IMR-90 (cell line): ENCODE results near the gene KRT82. TPM values are rescaled to one million over a fixed set of nuclear protein-coding genes. Genes with fewer than 3 reads are reported as not detected.

ENCODE experiments used
- ATAC-seq: fragments of 200-7000 bp; cut with Tn5 transposase; 2 replicates; pipeline ENCODE4 v1.9.1; 2020; ENCODE audit warnings: low read depth, mild to moderate bottlenecking, moderate library complexity
- BruUV-seq: library from RNA; stranded (reverse); fragments of 400-500 nt; replicated peaks from 2 replicates; lab custom pipeline; 2021; lab: Mats Ljungman, UMichigan
- CTCF ChIA-PET: fragments of 300-600 bp; formaldehyde crosslinking; extraction: SDS; loops from one replicate; lab custom pipeline; 2021; ENCODE audit warnings: antibody characterized with exemption; lab: Yijun Ruan, JAX
- POLR2A ChIA-PET: fragments of 300-600 bp; sonication (Branson Sonifier 250); formaldehyde crosslinking; loops from one replicate; lab custom pipeline; 2022; ENCODE audit warnings: antibody characterized with exemption; ENCODE audit not compliant: unreplicated experiment; lab: Charles Lee
- DNase-seq: peaks from one replicate; pipeline ENCODE4 v3.0.0; 2013
- H2AFZ ChIP-seq: replicated peaks from 2 replicates; pipeline ENCODE3; 2013; ENCODE audit warnings: low read length, mild to moderate bottlenecking; ENCODE audit not compliant: poor library complexity
- H2AK5ac ChIP-seq: 2 replicates; pipeline ENCODE4 v1.6.1; 2013; ENCODE audit warnings: low read depth, low read length, inconsistent platforms
- H2AK9ac ChIP-seq: replicated peaks from 2 replicates; pipeline ENCODE3; 2013; ENCODE audit warnings: mild to moderate bottlenecking, low read depth, low read length, moderate library complexity; ENCODE audit not compliant: poor library complexity
- H2BK120ac ChIP-seq: 2 replicates; pipeline ENCODE4 v1.6.1; 2013; ENCODE audit warnings: low read depth, low read length, inconsistent platforms
- H2BK15ac ChIP-seq: 3 replicates; pipeline ENCODE4 v1.6.1; 2013; ENCODE audit warnings: low read depth, low read length, inconsistent platforms
- H2BK20ac ChIP-seq: 2 replicates; pipeline ENCODE4 v1.6.1; 2013; ENCODE audit warnings: low read depth, mild to moderate bottlenecking, inconsistent platforms, low read length, moderate library complexity
- H2BK5ac ChIP-seq: 2 replicates; pipeline ENCODE4 v1.6.1; 2013; ENCODE audit warnings: mild to moderate bottlenecking, low read depth, low read length, inconsistent platforms; ENCODE audit not compliant: poor library complexity, severe bottlenecking
- H3K14ac ChIP-seq: replicated peaks from 2 replicates; pipeline ENCODE4 v1.6.1; 2013; ENCODE audit warnings: low read depth, low read length, inconsistent platforms
- H3K18ac ChIP-seq: 2 replicates; pipeline ENCODE4 v1.6.1; 2013; ENCODE audit warnings: low read depth, low read length, control low read depth
- H3K23ac ChIP-seq: 2 replicates; pipeline ENCODE4 v1.6.1; 2013; ENCODE audit warnings: low read depth, low read length, inconsistent platforms
- H3K27ac ChIP-seq: 2 replicates; pipeline ENCODE4 v1.5.1; 2013; ENCODE audit warnings: mild to moderate bottlenecking, control low read depth, low read length; ENCODE audit not compliant: insufficient read depth
- H3K27me3 ChIP-seq: 2 replicates; pipeline ENCODE4 v1.6.1; 2013; ENCODE audit warnings: low read length; ENCODE audit not compliant: control insufficient read depth, insufficient read depth
- H3K36me3 ChIP-seq: 2 replicates; pipeline ENCODE4 v1.6.1; 2013; ENCODE audit warnings: low read length, mixed read lengths; ENCODE audit not compliant: control insufficient read depth, insufficient read depth
- H3K4ac ChIP-seq: 2 replicates; pipeline ENCODE4 v1.6.1; 2013; ENCODE audit warnings: low read depth, low read length, inconsistent platforms
- H3K4me1 ChIP-seq: 2 replicates; pipeline ENCODE4 v1.6.1; 2013; ENCODE audit warnings: low read length, mixed read lengths; ENCODE audit not compliant: control insufficient read depth, insufficient read depth
- H3K4me2 ChIP-seq: 2 replicates; pipeline ENCODE4 v1.6.1; 2013; ENCODE audit warnings: low read depth, mild to moderate bottlenecking, control low read depth, low read length, moderate library complexity
- H3K4me3 ChIP-seq: 2 replicates; pipeline ENCODE4 v1.5.1; 2013; ENCODE audit warnings: low read depth, mild to moderate bottlenecking, control low read depth, low read length, moderate library complexity; ENCODE audit not compliant: insufficient read depth
- H3K56ac ChIP-seq: 2 replicates; pipeline ENCODE4 v1.6.1; 2013; ENCODE audit warnings: low read length, inconsistent platforms; ENCODE audit not compliant: insufficient read depth; ENCODE audit errors: extremely low read depth
- H3K79me1 ChIP-seq, 2 experiments: 2 replicates each; pipeline ENCODE4 v1.6.1; 2013; ENCODE audit warnings: low read length in 2 of 2, inconsistent platforms in 1 of 2, low read depth in 1 of 2
- H3K9ac ChIP-seq: 2 replicates; pipeline ENCODE4 v1.6.1; 2013; ENCODE audit warnings: low read depth, low read length, control low read depth
- H3K9me1 ChIP-seq: 2 replicates; pipeline ENCODE4 v1.6.1; 2013; ENCODE audit warnings: low read length, inconsistent platforms; ENCODE audit not compliant: insufficient read depth
- H3K9me3 ChIP-seq: 2 replicates; pipeline ENCODE4 v1.6.1; 2013; ENCODE audit warnings: low read length; ENCODE audit not compliant: control insufficient read depth, insufficient read depth
- H4K20me1 ChIP-seq: 2 replicates; pipeline ENCODE4 v1.6.1; 2013; ENCODE audit warnings: low read length, inconsistent platforms; ENCODE audit not compliant: insufficient read depth
- H4K5ac ChIP-seq: 2 replicates; pipeline ENCODE4 v1.6.1; 2013; ENCODE audit warnings: mild to moderate bottlenecking, low read depth, low read length, control low read depth
- H4K8ac ChIP-seq, 2 experiments: 2 replicates each; pipeline ENCODE4 v1.6.1; 2013; ENCODE audit warnings: low read depth in 2 of 2, low read length in 2 of 2, control low read depth in 1 of 2, inconsistent platforms in 1 of 2
- H4K91ac ChIP-seq: 2 replicates; pipeline ENCODE4 v1.6.1; 2013; ENCODE audit warnings: low read depth, low read length, inconsistent platforms; ENCODE audit not compliant: insufficient read depth
- BHLHE40 ChIP-seq: fragments of 150-350 bp; IDR thresholded peaks from 2 replicates; pipeline ENCODE4 v1.6.1; 2016; ENCODE audit warnings: mild to moderate bottlenecking, low read depth, low read length
- CEBPB ChIP-seq: IDR thresholded peaks from 2 replicates; pipeline ENCODE4 v1.6.1; 2012; ENCODE audit warnings: low read depth, low read length, improper control_type of control experiment
- FOS ChIP-seq: fragments of 150-350 bp; IDR thresholded peaks from 2 replicates; pipeline ENCODE4 v1.6.1; 2016; ENCODE audit warnings: low read depth, low read length
- MAFK ChIP-seq: IDR thresholded peaks from 2 replicates; pipeline ENCODE4 v1.6.1; 2012; ENCODE audit warnings: low read depth, low read length, improper control_type of control experiment
- MAZ ChIP-seq: IDR thresholded peaks from 2 replicates; pipeline ENCODE4 v1.6.1; 2012; ENCODE audit warnings: low read depth, mild to moderate bottlenecking, low read length, improper control_type of control experiment, moderate library complexity, borderline replicate concordance
- MXI1 ChIP-seq: IDR thresholded peaks from 2 replicates; pipeline ENCODE4 v1.6.1; 2012; ENCODE audit warnings: low read depth, mild to moderate bottlenecking, low read length, moderate library complexity, borderline replicate concordance
- RCOR1 ChIP-seq: IDR thresholded peaks from 2 replicates; pipeline ENCODE4 v1.6.1; 2012; ENCODE audit warnings: mild to moderate bottlenecking, low read length, improper control_type of control experiment; ENCODE audit not compliant: insufficient replicate concordance
- SMC3 ChIP-seq: fragments of 150-350 bp; IDR thresholded peaks from 2 replicates; pipeline ENCODE4 v1.6.1; 2016; ENCODE audit warnings: low read depth, mild to moderate bottlenecking, antibody characterized with exemption, low read length, moderate library complexity
- WGBS, 2 experiments: methylation state at CpG; one replicate each; pipeline versions ENCODE4 v1.1.5 to v1.1.7; 2013; ENCODE audit warnings: missing lambda C conversion rate in 2 of 2; ENCODE audit not compliant: insufficient read length in 1 of 2; ENCODE audit errors: extremely low coverage in 2 of 2; 5-methylcytosine and 5-hydroxymethylcytosine counted together
- dilution Hi-C: fragments of 300-500 bp; cut with HindIII; formaldehyde crosslinking; loops from one replicate; pipeline ENCODE4 v1.14.3; 2018; ENCODE audit warnings: low sequenced_read_pairs; ENCODE audit not compliant: unreplicated experiment
- in situ Hi-C: fragments of 300-500 bp; cut with MboI; formaldehyde crosslinking; loops from 3 replicates; pipeline ENCODE4 v1.14.3; 2019; ENCODE audit warnings: low sequenced_read_pairs, inconsistent platforms, mixed read lengths
- intact Hi-C: fragments of 100-400 bp; cut with micrococcal nuclease; formaldehyde crosslinking; loops from 2 replicates; pipeline ENCODE4 v1.10.0; 2022
- polyA plus RNA-seq, 3 experiments: library from polyadenylated mRNA; depleted of rRNA; stranded (reverse); fragments of >200 nt; gene quantifications; 2 replicates each; pipeline ENCODE4 v1.2.3, GENCODE V29; 2012; ENCODE audit warnings: low replicate concordance in 1 of 3
- total RNA-seq: library from RNA; depleted of rRNA; stranded (reverse); fragments of >200 nt; gene quantifications from 2 replicates; pipeline ENCODE4 v1.2.3, GENCODE V29; 2012
- TF ChIP-seq, protein P1 (sequence below): conservative IDR thresholded peaks from 2 replicates; pipeline ENCODE4 v1.5.1; 2012; ENCODE audit warnings: mild to moderate bottlenecking, low read depth, low read length, improper control_type of control experiment

The KRT82 gene
- total and polyA plus RNA-seq, 2 of the 4 experiments (the other 2 are of a cell fraction): not detected

DNA sequence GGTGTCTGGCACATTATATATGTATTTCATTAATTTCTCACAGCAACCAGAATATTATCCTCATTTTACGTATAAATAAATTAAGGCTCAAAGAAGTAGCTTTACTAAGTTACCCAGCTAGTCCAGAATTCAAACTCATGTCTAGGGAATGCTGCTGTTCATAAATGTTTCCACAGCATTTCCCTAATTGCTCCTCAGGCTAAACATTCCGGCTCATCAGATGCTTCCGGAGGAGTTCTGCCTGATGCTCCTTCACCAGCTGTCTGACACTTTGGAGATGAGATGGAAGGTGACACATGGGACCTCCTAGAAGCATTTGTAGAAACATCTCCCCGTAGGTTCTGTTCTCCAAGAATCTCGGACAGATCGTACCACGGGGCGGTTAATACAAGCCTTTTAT lies 51.0 kb downstream of the KRT82 start:
- H3K4me2 ChIP-seq: no peak overlapping the region
- H3K4ac ChIP-seq: no peak overlapping the region
- no peak overlapping the region for H3K4me3 ChIP-seq
- H2BK20ac ChIP-seq: no peak overlapping the region
- no peak overlapping the region for H2BK120ac ChIP-seq
- H3K79me1 ChIP-seq: no peaks in the 10 kb centered on the region
- H2AK5ac ChIP-seq: no peak overlapping the region
- H3K27ac ChIP-seq: no peak overlapping the region
- H3K36me3 ChIP-seq: no peaks in the 10 kb centered on the region
- H3K18ac ChIP-seq: no peak overlapping the region
- H3K23ac ChIP-seq: no peak overlapping the region
- no peak overlapping the region for H3K56ac ChIP-seq
- H4K5ac ChIP-seq: no peak overlapping the region
- 100% methylated on average over 1 of the region's 8 CpGs; no CpG with 5 or more reads in 1 of the 2 experiments for WGBS, 2 experiments
- TF ChIP-seq CEBPB: no peak
- no peak for TF ChIP-seq RCOR1
- TF ChIP-seq MXI1: no peak
- TF ChIP-seq MAZ: no peak
- TF ChIP-seq FOS: no peak
- no peak for TF ChIP-seq SMC3
- no peak for TF ChIP-seq MAFK
- no peak for TF ChIP-seq BHLHE40
- TF ChIP-seq, protein P1, sequence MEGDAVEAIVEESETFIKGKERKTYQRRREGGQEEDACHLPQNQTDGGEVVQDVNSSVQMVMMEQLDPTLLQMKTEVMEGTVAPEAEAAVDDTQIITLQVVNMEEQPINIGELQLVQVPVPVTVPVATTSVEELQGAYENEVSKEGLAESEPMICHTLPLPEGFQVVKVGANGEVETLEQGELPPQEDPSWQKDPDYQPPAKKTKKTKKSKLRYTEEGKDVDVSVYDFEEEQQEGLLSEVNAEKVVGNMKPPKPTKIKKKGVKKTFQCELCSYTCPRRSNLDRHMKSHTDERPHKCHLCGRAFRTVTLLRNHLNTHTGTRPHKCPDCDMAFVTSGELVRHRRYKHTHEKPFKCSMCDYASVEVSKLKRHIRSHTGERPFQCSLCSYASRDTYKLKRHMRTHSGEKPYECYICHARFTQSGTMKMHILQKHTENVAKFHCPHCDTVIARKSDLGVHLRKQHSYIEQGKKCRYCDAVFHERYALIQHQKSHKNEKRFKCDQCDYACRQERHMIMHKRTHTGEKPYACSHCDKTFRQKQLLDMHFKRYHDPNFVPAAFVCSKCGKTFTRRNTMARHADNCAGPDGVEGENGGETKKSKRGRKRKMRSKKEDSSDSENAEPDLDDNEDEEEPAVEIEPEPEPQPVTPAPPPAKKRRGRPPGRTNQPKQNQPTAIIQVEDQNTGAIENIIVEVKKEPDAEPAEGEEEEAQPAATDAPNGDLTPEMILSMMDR: no peak
- no peak overlapping the region for H4K91ac ChIP-seq
- DNase-seq: no peak
- no peak overlapping the region for H4K8ac ChIP-seq
- ChIA-PET CTCF (no interaction called here), POLR2A (no interaction called here)
- H3K9me3 ChIP-seq: no peaks in the 10 kb centered on the region
- no peak overlapping the region for H2AK9ac ChIP-seq
- H2AFZ ChIP-seq: no peak overlapping the region
- H2BK15ac ChIP-seq: no peak overlapping the region
- in situ Hi-C loops: no loop called here
- no peak overlapping the region for H3K14ac ChIP-seq
- no peak overlapping the region for H2BK5ac ChIP-seq
- H3K4me1 ChIP-seq: no peaks in the 10 kb centered on the region
- no peaks in the 10 kb centered on the region for H3K9me1 ChIP-seq
- peaks cover 51% of the 10 kb centered on the region for H3K27me3 ChIP-seq
- H3K9ac ChIP-seq: no peak overlapping the region
- dilution Hi-C loops: no loop called here
- no TSS peak for BruUV-seq
- H4K20me1 ChIP-seq: no peaks in the 10 kb centered on the region
- no peak for ATAC-seq
- intact Hi-C loops: no loop called here
